HepG2 (cell line): ENCODE measurements around the gene SDC1. TPM values are rescaled to one million over a fixed set of nuclear protein-coding genes. Genes with fewer than 3 reads are reported as not detected.

Experiments used
- BHLHE40 ChIP-seq: IDR thresholded peaks from 2 replicates; pipeline ENCODE4 v1.6.1; 2011; ENCODE audit warnings: low read length, improper control_type of control experiment
- CENPT ChIP-seq: sonication (generic); formaldehyde crosslinking; IDR thresholded peaks from 2 replicates; pipeline ENCODE4 v1.8.0; 2022; ENCODE audit warnings: low read depth, mild to moderate bottlenecking, moderate library complexity, missing genetic modification reagents
- HOXA5 ChIP-seq: sonication (generic); formaldehyde crosslinking; IDR thresholded peaks from 2 replicates; pipeline ENCODE4 v1.4.0; 2020; ENCODE audit warnings: missing genetic modification reagents
- MIER2 ChIP-seq: IDR thresholded peaks from 2 replicates; pipeline ENCODE4 v1.6.1; 2016; ENCODE audit warnings: missing biosample characterization, missing genetic modification reagents
- MXI1 ChIP-seq: IDR thresholded peaks from 3 replicates; pipeline ENCODE4 v1.6.1; 2012; ENCODE audit warnings: low read depth, low read length, inconsistent platforms, borderline replicate concordance
- POLR2AphosphoS5 ChIP-seq: IDR thresholded peaks from 2 replicates; pipeline ENCODE4 v1.6.1; 2012; ENCODE audit warnings: low read depth, low read length
- RBFOX2 ChIP-seq: fragments of 200-400 bp; formaldehyde crosslinking; IDR thresholded peaks from 2 replicates; pipeline ENCODE4 v1.6.1; 2017; ENCODE audit warnings: low read depth, mild to moderate bottlenecking, low read length
- RELA ChIP-seq: sonication (generic); formaldehyde crosslinking; IDR thresholded peaks from 2 replicates; pipeline ENCODE4 v1.4.0; 2020; ENCODE audit warnings: missing genetic modification reagents
- SIN3B ChIP-seq: fragments of 150-350 bp; IDR thresholded peaks from 2 replicates; pipeline ENCODE4 v1.6.1; 2014; ENCODE audit warnings: low read length
- SNAI1 ChIP-seq: sonication (generic); formaldehyde crosslinking; IDR thresholded peaks from 2 replicates; pipeline ENCODE4 v1.5.0; 2020; ENCODE audit warnings: mild to moderate bottlenecking, missing genetic modification reagents, borderline replicate concordance
- SOX5 ChIP-seq: IDR thresholded peaks from 2 replicates; pipeline ENCODE4 v1.6.1; 2016; ENCODE audit warnings: borderline replicate concordance
- ZBTB1 ChIP-seq: sonication (generic); formaldehyde crosslinking; IDR thresholded peaks from 2 replicates; pipeline ENCODE4 v1.4.0; 2020; ENCODE audit warnings: missing genetic modification reagents, borderline replicate concordance
- ZFP36L2 ChIP-seq: sonication (generic); formaldehyde crosslinking; IDR thresholded peaks from 2 replicates; pipeline ENCODE4 v1.4.0; 2020; ENCODE audit warnings: missing genetic modification reagents
- ZNF256 ChIP-seq: sonication (generic); formaldehyde crosslinking; conservative IDR thresholded peaks from 2 replicates; pipeline ENCODE4 v1.4.0; 2020; ENCODE audit warnings: missing genetic modification reagents
- ZNF367 ChIP-seq: sonication (generic); formaldehyde crosslinking; IDR thresholded peaks from 2 replicates; pipeline ENCODE4 v1.4.0; 2020; ENCODE audit warnings: missing genetic modification reagents, borderline replicate concordance
- ZNF382 ChIP-seq: sonication (generic); formaldehyde crosslinking; IDR thresholded peaks from 2 replicates; pipeline ENCODE4 v1.5.0; 2020; ENCODE audit warnings: missing genetic modification reagents, mild to moderate bottlenecking, borderline replicate concordance
- ZNF496 ChIP-seq: sonication (generic); formaldehyde crosslinking; IDR thresholded peaks from 2 replicates; pipeline ENCODE4 v1.8.1; 2023; ENCODE audit warnings: mild to moderate bottlenecking, moderate library complexity, missing genetic modification reagents; ENCODE audit not compliant: insufficient replicate concordance
- ZNF615 ChIP-seq: sonication (generic); formaldehyde crosslinking; IDR thresholded peaks from 2 replicates; pipeline ENCODE4 v1.5.0; 2020; ENCODE audit warnings: mild to moderate bottlenecking, missing genetic modification reagents, borderline replicate concordance
- ZNF883 ChIP-seq: sonication (generic); formaldehyde crosslinking; IDR thresholded peaks from 2 replicates; pipeline ENCODE4 v1.5.1; 2020; ENCODE audit warnings: mild to moderate bottlenecking, missing genetic modification reagents; ENCODE audit errors: not compliant biosample characterization
- polyA plus RNA-seq, 8 experiments: library from polyadenylated mRNA; depleted of rRNA in 3 of 8; stranded (reverse) in 7 of 8; unstranded in 1 of 8; fragments of >200 nt; fragmentation: Illumina TruSeq in 4 of 8; extraction: Trizol in 4 of 8; gene quantifications; 2 replicates each; pipeline versions ENCODE4 v1.2.1 to v1.2.3, GENCODE V29; 2011 to 2016; ENCODE audit warnings: low read depth in 4 of 8, missing spikeins in 1 of 8, mixed read lengths in 1 of 8; ENCODE audit not compliant: insufficient read depth in 1 of 8
- total RNA-seq, 5 experiments: library from RNA; depleted of rRNA; stranded (reverse); fragments of >200 nt; fragmentation: Illumina TruSeq; extraction: Trizol; gene quantifications; 2 replicates each; pipeline ENCODE4 v1.2.3, GENCODE V29; 2016; ENCODE audit warnings: low read depth in 1 of 5
- TF ChIP-seq, protein P1 (sequence below): sonication (generic); formaldehyde crosslinking; conservative IDR thresholded peaks from 2 replicates; pipeline ENCODE4 v1.8.1; 2023; ENCODE audit warnings: missing genetic modification reagents
- TF ChIP-seq, protein P2 (sequence below): sonication (generic); formaldehyde crosslinking; conservative IDR thresholded peaks from 2 replicates; pipeline ENCODE4 v1.4.0; 2020; ENCODE audit warnings: mild to moderate bottlenecking, missing genetic modification reagents, moderate library complexity
- TF ChIP-seq, protein P3 (sequence below): sonication (generic); formaldehyde crosslinking; IDR thresholded peaks from 2 replicates; pipeline ENCODE4 v1.9.0; 2021; ENCODE audit warnings: missing genetic modification reagents, mild to moderate bottlenecking, borderline replicate concordance
- TF ChIP-seq, protein P4 (sequence below): sonication (generic); formaldehyde crosslinking; IDR thresholded peaks from 2 replicates; pipeline ENCODE4 v1.5.0; 2020; ENCODE audit warnings: missing genetic modification reagents, mild to moderate bottlenecking, borderline replicate concordance

The SDC1 gene
- total and polyA plus RNA-seq, 2 of the 13 experiments (the other 11 are each of a cell fraction or from before 2014, with no cell fraction given) = 108 to 119 TPM

DNA sequence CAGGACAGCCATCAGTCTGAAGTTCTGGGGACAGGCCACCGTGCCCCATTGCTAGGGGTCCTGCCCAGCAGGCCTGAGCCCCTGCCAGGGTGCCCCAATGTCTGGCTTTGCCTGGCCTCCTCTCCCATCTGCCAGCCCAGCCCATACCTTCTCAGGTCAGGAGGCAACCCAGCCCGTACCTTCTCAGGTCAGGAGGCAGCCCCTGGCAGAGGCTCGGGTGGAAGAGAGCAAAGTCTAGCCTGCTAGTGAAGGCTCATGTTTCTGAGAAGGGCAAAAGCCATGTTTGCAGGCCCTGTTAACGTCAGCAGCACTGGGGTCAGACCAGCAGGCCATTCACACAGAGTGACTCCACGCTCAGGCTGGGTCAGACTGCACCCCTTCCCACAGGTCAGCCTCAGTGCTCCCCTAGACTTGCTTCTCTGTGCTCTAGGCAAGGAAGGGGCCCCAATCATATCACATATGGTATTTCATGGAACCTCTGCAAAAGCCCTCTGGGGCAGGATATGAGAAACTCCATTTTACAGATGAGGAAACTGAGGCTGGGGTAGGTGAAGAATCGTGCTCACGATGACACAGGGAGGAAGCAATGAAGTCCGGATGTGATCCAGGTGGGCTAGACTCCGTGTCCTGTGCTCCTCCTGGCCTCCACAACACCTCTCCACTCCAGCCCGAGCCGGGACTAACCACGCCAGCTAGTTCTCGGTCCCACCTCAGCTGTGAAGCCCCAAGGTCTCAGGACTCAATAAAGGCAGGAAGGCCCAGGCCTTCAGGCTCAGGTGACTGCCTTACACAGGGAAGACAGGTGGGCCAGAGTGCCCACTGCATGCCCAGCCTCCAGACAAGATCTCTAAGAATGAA lies 9.5 kb downstream of the SDC1 start (continued):
- TF ChIP-seq, protein P1, sequence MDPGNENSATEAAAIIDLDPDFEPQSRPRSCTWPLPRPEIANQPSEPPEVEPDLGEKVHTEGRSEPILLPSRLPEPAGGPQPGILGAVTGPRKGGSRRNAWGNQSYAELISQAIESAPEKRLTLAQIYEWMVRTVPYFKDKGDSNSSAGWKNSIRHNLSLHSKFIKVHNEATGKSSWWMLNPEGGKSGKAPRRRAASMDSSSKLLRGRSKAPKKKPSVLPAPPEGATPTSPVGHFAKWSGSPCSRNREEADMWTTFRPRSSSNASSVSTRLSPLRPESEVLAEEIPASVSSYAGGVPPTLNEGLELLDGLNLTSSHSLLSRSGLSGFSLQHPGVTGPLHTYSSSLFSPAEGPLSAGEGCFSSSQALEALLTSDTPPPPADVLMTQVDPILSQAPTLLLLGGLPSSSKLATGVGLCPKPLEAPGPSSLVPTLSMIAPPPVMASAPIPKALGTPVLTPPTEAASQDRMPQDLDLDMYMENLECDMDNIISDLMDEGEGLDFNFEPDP (CRISPR knock-in tag) = no peak
- TF ChIP-seq SIN3B (no peak), SOX5 (CRISPR knock-in tag) (peak; percentile 84), RELA (no peak), ZNF382 (CRISPR knock-in tag) (no peak), ZBTB1 (CRISPR knock-in tag) (no peak), POLR2AphosphoS5 (peak; percentile 59), BHLHE40 (0 out of 2 replicates have a peak, but pooled peaks have one; percentile 7), ZNF883 (CRISPR knock-in tag) (no peak), ZNF256 (CRISPR knock-in tag) (no peak), MXI1 (peak; percentile 40; the same call in 1 of the 3 replicates), RBFOX2 (0 out of 2 replicates have a peak, but pooled peaks have one; percentile 28), MIER2 (peak; percentile 83), ZNF615 (CRISPR knock-in tag) (no peak), ZNF367 (CRISPR knock-in tag) (no peak), SNAI1 (CRISPR knock-in tag) (0 out of 2 replicates have a peak, but pooled peaks have one; percentile 13), ZFP36L2 (no peak), HOXA5 (CRISPR knock-in tag) (0 out of 2 replicates have a peak, but pooled peaks have one; percentile 51), CENPT (CRISPR knock-in tag) (no peak), ZNF496 (CRISPR knock-in tag) (no peak)
- TF ChIP-seq, protein P2, sequence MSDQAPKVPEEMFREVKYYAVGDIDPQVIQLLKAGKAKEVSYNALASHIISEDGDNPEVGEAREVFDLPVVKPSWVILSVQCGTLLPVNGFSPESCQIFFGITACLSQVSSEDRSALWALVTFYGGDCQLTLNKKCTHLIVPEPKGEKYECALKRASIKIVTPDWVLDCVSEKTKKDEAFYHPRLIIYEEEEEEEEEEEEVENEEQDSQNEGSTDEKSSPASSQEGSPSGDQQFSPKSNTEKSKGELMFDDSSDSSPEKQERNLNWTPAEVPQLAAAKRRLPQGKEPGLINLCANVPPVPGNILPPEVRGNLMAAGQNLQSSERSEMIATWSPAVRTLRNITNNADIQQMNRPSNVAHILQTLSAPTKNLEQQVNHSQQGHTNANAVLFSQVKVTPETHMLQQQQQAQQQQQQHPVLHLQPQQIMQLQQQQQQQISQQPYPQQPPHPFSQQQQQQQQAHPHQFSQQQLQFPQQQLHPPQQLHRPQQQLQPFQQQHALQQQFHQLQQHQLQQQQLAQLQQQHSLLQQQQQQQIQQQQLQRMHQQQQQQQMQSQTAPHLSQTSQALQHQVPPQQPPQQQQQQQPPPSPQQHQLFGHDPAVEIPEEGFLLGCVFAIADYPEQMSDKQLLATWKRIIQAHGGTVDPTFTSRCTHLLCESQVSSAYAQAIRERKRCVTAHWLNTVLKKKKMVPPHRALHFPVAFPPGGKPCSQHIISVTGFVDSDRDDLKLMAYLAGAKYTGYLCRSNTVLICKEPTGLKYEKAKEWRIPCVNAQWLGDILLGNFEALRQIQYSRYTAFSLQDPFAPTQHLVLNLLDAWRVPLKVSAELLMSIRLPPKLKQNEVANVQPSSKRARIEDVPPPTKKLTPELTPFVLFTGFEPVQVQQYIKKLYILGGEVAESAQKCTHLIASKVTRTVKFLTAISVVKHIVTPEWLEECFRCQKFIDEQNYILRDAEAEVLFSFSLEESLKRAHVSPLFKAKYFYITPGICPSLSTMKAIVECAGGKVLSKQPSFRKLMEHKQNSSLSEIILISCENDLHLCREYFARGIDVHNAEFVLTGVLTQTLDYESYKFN = peak; percentile 99
- TF ChIP-seq, protein P3, sequence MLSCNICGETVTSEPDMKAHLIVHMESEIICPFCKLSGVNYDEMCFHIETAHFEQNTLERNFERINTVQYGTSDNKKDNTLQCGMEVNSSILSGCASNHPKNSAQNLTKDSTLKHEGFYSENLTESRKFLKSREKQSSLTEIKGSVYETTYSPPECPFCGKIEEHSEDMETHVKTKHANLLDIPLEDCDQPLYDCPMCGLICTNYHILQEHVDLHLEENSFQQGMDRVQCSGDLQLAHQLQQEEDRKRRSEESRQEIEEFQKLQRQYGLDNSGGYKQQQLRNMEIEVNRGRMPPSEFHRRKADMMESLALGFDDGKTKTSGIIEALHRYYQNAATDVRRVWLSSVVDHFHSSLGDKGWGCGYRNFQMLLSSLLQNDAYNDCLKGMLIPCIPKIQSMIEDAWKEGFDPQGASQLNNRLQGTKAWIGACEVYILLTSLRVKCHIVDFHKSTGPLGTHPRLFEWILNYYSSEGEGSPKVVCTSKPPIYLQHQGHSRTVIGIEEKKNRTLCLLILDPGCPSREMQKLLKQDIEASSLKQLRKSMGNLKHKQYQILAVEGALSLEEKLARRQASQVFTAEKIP (CRISPR knock-in tag) = no peak
- TF ChIP-seq, protein P4, sequence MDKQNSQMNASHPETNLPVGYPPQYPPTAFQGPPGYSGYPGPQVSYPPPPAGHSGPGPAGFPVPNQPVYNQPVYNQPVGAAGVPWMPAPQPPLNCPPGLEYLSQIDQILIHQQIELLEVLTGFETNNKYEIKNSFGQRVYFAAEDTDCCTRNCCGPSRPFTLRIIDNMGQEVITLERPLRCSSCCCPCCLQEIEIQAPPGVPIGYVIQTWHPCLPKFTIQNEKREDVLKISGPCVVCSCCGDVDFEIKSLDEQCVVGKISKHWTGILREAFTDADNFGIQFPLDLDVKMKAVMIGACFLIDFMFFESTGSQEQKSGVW (CRISPR knock-in tag) = no peak
